ENCODE measurements around the gene CAPN2.
"Not testable (repeated sequence)": the region's sequence is repeated elsewhere in the genome, so short reads cannot be mapped to it uniquely, and the experiment has no call there.

CAPN2 gene

DNA sequence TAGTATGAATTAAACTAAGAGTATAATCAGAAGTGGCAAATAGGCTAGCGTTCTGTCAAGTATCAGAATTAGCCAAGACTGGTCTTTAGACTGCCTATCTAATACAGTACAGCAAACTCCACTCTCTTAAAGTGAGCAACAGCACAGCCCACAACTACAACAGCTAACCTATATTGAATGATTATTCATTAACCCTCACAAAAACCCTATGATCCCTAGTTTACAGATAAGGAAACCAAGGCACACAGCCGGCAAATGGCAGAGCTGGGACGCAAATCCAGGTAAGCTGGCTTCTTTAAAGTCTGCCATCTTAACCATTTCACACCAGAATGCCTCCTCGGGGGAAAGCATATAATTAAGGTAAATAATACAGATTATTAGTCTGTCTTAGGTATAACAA is 81.4 kb downstream of the CAPN2 start:
- DNase-seq = no peak

DNA sequence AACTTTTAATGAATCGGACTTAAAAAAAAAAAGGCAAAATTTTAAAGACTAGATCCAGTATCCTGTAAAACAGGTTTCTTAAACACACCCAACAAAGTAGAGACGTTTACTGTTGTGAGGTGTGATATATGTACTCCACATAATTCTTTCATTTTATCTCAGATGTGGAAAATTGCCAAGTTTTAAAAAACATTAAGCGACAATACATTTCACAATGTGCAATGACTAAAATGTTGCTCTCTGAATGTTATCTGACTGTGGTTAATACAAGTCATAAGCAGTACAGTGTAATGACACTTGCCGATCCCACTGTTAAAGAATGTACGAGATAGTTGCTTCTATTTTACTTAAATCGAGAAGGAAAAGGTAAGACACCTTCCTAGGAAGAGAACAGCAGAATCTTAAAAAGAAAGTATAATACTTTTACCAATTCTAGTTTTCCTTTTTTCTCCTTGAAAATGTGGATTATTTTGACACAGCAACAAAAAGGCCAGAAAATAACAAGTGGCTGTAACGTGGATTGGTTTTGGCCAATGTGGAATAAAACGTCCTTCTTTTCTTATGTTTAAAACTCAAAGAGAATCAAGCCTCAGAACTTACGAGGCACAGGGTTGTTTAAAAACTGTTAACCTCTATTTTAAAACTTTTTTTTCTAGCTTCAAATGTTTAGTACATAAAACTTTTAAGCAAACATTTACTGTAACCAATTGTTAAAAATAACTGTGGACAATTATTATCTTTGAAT is 82.0 kb downstream of the CAPN2 start:
- DNase-seq = no peak

DNA sequence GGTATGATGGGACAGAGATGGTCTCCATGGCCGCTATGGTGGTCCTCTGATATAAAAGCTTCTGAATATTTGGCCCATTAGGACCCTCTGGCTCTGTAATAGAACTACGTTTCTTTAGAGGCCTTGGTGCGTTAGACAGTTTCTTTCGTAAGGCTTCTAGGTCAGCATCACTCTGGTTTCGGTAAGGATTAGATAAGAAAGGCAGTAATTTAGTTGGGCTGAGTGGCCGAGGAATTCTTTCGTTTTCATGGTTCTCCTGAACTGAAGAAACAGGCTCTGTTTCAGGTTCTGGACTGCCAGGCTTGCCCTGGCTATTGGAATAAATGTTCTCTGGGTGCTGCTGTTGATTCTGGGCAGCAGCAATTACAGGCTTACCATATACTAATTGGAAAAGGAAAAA is 83.9 kb downstream of the CAPN2 start:
- DNase-seq = no peak

DNA sequence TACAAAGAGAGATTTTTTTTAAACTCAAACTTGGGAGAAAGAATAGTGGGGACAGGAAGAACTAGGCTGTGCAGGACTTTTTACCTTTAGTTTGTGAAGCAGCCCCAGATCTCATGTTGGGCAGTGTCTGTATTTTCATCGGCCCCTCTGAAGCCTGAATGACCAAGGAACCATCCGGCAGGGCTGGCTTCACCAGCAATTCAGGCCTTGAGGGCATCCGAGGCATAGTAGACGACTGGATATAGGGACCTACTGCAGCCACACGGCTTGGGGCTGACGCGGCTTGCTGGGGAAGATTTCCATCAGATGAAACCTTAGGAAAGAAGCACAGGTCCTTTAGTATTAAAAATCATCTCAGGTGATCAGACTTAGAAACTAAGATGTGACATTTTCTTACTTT is 89.7 kb downstream of the CAPN2 start:
- no peak for DNase-seq

DNA sequence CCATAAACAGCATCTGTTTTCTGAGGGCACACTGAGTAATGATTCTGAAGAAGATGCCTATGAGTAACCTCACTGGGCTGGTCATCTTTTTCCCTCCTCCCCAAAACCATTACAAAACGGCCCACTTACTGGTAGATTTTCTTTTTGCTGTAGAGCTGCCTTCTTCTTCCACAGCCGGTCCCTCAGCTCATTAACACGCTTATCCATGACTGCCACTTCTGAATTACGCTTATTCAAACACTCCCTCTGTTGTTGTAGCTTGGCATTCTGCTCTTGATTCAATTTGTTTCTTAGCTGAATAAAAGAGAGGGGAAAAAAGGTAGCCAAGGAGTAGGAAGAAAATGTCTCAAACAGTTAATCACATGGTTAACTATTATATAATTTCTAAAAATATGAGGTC is 90.3 kb downstream of the CAPN2 start:
- no peak for DNase-seq

DNA sequence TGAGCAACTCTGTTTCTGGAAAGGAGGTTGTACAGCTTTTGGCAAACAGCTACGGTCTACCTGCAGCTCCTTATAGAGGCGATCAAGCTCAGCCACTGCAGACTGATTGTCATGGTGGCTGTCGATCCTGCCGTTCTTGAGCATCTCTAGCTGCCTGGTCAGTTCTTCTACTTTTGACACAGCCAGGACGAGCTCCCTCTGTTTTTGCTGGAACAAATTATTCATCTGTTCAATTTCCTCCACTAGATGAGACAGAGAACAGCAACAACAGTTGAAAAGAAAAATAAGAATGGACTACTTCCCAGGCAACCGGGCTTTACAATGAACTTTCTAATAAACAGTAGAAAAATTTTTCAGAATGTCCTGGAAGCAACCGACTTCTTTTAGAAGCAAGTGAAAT is 90.9 kb downstream of the CAPN2 start:
- DNase-seq = no peak

DNA sequence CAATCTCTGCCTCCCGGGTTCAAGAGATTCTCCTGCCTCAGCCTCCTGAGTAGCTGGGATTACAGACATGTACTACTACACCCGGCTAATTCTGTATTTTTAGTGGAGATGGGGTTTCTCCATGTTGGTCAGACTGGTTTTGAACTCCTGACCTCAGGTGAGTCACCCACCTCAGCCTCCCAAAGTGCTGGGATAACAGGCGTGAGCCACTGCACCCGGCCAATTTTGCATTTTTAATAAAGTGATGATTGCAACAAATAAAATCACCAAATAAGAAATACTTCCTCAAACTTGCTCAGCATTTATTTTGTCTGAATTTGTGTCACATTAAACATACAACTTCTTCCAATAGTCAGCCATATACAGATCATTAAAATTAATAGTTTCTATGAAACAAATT is 97.6 kb downstream of the CAPN2 start:
- DNase-seq = not testable (repeated sequence)

DNA sequence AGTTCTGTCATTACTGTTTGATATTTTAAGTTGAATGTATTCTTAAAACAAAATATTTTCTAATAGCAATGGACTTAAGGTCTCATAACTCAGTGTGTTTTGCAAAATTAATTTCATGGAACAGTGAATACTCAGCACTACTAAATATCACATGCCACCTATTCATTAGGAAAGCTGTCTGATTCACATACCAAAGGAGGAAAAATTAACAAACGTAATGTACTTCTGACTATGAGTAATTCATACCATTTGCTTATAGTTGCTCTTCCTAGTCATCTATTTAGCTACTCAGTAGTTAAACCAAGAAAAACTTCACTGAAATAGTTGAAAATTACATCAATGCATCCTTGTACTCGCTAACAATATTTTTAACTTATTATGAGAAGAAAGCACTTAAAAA is 98.2 kb downstream of the CAPN2 start:
- no peak for DNase-seq

DNA sequence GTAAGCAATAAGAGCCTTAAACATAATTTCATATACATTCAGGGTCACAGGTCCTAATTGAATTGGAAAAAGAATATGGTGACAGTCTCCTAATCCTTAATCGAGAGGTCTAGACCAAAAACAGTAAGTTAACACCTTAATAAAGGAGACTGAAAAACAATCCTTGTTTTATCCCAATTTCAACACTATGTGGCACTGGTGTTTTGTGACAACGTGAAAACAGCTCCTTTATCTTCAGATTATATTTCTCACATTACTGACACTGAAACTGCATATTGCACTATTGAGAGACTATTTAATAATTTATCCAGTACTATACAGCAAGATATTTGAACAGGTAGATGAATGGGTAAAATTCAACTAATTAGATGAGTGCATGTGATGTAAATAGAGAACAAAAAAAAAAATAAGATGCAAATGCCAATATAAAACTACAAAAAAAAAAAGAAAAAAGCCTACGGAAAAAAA is 99.3 kb downstream of the CAPN2 start:
- peak; percentile 46 for DNase-seq

DNA sequence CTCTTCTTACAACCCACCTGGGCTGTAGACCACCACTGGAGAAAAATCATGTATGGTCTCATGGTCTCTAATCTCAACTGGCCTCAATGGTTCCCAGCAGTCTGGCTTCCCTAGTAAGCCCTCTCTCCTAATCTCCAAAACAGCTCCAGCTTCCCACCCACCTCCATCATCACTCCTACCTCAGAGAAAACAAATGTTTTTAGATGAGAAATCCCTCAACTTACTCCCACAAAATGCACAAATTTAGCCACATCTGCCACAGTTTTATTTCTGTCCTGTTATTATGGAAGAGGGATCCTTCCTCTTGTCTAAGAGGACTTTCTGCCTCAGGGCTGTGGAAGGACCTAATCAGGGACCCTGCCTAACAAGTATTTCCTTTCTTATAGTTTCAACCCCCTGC is 101.3 kb downstream of the CAPN2 start:
- DNase-seq = no peak

DNA sequence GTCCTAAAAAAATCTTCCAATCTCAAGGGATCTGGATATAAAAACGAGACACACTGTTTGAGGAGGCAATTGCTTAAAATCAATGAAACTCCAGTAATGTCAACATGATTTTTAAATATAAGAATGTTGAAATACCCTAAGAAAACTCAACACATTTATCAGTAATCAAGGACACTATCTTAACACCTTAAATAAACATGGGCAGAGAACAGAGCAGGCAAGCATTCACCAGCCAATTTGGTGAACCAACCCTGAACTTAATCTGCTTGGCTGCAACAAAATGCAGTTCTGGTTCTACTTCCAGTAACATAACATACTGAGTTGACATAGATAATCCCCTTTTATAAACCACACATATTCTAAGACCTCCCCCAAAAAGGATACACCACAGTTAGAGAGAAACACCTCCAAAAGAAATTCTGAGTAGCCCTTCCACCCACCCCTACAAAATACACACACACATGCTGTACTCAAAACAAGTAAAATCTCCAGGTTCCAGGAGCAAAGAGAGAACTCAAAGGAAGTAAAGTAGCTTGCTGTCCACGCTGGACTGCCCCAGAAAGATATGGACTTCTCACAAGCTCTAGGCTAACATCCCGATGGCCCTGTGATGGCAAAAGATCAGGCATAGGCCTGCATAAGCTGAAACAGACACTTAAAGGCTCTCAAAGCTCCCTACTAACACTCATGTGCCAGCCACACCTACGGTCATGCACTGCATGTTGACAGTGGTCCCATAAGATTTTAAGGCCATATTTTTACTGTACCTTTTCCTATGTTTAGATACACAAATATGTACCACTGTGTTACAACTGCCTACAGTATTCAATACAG is 102.9 kb downstream of the CAPN2 start:
- DNase-seq = no peak

DNA sequence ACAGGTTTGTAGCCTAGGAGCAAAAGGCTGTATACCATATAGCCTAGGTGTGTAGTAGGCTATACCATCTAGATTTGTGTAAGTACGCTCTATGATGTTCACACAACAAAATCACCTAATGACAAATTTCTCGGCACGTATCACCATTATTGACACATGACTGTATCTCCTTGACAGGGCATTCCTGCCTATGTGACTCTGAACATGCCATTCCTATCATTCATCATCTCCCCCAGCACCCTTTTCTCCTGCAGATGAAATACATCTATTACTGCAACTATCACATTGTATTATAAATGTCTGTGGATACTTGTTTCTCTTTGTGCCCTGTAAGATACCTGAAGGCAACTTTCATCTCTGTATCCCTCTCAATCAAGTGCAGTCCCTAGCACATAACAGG is 103.5 kb downstream of the CAPN2 start:
- DNase-seq = no peak

DNA sequence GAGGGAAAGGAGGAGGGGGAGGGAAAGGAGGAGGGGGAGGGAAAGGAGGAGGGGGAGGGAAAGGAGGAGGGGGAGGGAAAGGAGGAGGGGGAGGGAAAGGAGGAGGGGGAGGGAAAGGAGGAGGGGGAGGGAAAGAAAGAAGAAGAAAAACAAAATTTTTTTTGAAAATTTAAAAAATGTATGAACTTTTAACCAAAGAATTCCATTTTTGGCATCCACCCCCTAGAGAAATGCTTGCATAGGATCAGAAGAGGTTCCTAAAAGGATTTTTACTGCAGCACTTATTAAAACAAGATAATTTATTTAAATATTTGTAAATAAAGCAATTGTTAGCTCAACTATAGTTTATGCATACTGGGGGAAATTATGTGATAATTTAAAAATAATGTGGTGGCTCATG is 104.9 kb downstream of the CAPN2 start:
- not testable (repeated sequence) for DNase-seq

DNA sequence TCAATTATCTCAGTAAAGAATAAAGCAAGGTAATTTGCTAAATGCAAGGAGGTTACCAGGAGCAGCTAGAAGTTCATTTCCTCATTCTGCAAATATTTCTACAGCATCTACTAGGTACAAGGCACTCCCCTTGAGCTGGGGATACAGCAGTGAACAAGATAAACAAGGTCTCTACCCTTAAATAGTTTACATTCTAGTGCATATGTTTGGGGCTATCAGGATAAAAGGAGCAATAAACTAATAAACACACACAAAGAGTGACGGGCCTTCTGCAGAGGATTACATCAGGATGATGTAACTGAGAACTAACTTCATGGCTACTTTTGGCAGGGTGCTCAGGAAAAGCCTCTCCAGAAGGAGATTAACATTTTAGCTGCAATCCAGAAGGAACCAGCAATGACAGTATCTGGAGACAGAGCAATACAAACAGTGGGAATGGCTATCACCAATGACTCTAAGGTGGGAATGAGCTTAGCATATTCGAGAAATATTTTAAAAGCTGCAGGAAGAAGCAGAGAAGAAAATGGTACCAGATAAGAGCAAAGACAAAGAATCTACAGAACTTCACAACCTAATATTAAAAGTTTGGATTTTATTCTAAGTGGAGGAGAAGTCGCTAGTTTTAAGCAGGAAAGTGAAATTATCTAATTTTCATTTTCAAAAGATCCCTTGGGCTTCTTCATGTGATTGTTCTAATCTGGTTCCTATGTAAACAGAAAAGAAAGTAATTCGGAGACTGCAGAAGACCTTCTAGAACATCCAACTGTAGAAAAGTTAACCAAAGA is 107.6 kb downstream of the CAPN2 start:
- DNase-seq = peak; percentile 22

DNA sequence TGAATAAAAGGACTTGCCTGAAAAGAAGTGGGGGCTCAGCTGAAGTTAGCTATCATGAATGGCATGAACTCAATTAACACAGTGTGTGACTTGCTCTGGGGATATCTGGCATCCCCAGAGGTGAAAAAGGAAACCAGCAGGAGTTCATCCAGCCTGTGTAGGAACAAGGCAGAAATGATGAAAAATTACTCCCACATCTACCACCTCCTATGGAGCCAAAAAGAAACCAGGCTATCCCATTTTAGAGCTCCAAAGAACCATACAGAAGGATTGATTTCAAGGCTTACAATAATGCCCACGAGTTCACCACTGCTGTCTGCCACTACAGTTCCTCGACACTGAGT is 108.1 kb downstream of the CAPN2 start:
- DNase-seq = no peak

DNA sequence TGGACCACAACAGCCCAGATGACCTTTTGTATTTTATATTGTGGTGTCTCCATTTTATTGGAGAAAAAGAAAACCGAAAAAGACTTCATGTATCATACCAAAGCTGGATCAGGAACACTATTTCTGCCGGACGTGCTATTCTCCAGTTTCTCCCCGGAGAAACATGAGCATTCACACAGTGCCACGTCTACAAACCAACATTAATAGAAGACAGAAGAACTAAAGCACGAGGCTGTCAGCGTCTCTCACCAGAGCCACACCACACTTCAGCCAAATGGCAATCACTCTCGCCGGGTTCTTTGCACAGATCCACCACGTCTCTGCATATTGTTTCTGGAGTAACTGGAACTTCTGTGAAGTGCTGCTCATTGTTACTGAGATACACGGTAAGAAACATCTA is 108.6 kb downstream of the CAPN2 start:
- DNase-seq = no peak

DNA sequence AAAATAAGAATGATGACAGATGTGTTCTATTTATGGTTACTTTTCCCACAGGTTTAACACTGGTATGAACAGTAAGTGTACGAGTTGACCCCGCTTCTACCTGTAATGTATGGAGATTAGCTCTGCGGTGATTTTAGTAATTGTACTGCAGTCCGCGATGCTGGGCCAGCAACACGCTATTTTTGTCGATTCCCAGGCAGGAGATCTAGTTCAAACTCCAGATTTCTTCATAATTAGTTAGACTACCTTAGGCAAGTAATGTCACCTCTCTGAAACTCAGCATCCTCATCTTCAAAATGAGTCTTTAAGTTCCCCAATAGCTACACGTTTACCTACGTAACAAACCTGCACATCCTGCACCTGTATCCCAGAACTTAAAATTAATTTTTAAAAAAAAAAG is 111.9 kb downstream of the CAPN2 start:
- DNase-seq = no peak

DNA sequence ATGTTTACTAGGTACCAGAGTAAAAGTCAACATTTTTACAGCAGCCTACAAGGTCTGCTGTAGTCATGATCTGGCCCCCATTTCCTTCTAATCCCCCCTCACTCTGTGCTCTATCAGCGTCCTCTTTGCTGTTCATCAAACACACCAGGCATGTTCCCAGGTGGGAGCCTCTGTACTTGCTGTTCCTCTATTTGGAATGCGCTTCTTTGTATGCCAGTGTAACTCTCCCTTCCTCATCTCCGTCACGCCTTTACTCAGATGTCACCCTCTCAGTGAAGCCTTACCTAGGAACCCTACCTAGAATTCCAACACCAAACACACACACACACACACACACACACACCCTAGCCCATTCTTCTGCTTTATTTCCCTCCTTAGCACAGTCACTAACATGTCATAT is 112.4 kb downstream of the CAPN2 start:
- DNase-seq = no peak

Data from MV-4-11 (cell line).